Activated T-helper 9 cell treated with anti-CD3 and anti-CD28 coated beads, Interleukin-2, amount 50 U/mL, for 16 hours (primary cell): Measurements from ENCODE around the gene MYH15.

ENCODE experiments used
- DNase-seq: peaks from one replicate; pipeline ENCODE4 v3.0.0-alpha.2; 2020; ENCODE audit warnings: low read depth

The MYH15 gene

DNA sequence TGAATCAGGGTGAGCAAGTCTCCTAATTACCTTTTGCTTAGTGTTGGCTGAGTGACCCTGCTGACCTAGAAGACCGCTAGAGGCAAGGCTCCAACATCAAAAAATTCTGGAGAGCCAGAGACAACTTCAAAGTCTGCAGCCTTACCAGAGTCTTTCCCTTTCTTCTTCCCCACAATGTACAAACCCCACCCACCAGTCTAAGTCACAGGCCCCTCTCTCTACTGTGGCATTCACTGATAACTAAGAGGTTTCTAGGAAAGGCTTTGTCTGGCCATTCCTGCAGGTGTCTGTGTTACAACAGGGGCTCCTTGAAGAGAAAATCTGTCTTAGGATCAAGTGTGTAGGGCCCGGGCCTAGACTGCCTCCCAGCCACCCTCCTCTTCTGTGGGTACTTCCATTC lies 525 bp downstream of the MYH15 start:
- DNase-seq: no peak

DNA sequence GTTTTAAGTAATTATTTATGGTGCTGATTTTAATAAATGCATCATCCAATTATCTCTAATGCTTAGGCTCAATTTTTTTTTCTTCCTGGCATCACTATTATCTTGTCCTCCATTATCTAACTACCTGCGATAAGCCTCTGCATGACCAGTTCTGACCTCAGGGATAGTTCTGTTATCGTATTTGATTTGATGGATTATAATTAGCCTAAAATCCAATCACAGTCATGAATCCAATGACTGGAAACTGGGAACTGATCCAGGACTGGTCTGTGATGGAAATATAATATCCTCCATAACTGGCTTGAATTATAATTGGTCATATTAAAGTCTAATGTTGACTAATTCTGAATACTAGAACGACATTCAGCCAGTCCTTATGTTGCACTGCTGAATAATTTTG lies 1.1 kb downstream of the MYH15 start:
- DNase-seq: no peak

GRCh38 chr3:108507902-108508301 lies 2.5 kb downstream of the MYH15 start:
- no peak for DNase-seq

GRCh38 chr3:108505811-108506210 lies 4.6 kb downstream of the MYH15 start:
- DNase-seq: no peak

DNA sequence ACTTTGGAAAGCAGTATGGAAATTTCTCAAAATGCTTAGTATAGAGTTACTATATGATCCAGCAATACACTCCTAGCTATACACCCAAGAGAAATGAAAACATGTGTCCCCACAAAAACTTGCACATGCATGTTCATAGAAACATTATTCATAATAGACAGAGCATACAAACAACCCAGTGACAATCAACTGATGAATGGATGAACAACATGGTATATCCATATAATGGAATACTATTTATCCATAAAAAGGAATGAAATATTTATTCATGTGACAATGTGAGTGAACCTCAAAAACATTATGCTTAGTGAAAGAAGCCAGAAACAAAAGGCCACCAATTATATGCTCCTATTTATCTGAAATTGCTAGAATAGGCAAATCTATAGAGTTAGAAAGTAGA lies 6.7 kb downstream of the MYH15 start:
- no peak for DNase-seq

DNA sequence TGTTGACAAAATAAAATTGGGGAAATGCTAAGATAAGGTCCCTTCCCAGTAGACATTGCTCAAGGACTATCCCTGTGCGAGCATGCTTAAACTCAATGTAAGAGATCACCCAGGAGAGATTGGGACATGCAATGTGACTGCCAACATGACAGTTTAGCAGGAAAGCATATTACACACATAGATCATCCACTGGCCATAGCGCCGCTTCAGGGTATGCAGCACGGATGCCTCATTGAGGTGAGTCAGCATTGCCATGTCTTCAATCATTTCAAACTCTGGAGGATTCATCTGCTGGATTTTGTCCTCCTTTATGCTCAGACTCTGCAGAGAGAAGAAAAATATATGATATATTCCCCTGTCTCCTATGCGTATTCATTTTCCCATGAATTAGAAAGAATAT lies 8.9 kb downstream of the MYH15 start:
- DNase-seq: no peak

GRCh38 chr3:108500728-108501127 lies 9.7 kb downstream of the MYH15 start:
- DNase-seq: no peak

- no peak for DNase-seq
Observed at GRCh38 chr3:108497271-108497670, 13.1 kb downstream of the MYH15 start.

DNA sequence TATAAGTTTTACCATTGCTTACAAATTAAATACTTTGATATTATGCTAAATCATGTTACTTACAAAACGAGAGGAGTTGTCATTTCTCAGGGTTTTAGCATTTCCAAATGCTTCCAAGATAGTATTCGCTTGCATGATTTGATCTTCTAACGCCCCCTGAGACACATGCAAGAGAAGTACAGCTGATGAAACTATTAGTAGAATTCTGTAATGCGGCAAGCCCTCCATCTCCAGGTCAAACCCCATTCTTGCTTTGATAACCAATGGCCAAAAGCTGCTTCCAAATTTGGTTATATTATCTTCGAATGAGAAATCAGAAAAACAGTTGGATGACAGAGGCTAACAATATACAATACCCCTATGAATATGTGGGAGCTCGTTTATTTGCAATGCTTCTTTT lies 14.7 kb downstream of the MYH15 start:
- no peak for DNase-seq

DNA sequence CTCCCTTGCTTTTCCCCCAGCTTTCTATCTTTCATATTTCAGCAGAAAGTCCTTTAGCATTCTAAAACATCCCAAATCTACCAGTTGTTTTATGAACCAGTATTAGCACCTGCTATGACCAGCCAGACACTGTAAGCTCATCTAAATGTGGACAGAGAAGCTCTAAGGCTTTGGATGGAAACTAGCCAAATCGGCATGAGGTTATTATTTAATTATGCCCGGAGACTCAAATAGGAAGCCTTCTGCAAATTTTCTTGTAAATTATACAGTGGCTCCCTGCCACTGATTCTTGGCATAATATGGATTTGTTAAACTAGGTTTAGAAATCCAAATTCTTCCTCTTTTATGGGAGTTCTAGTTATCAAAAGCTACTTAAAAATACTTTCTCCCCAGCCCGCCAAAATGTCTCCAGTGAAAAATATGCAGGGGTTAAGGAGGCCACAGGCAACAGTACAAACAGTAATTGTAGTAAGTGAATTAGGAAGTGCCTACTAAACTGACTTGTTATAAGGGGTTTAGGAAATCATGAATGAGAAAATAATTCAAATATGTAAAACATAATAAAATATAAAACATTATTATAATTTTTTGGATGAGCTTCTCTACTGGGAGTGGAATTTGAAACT lies 15.4 kb downstream of the MYH15 start:
- DNase-seq: no peak

DNA sequence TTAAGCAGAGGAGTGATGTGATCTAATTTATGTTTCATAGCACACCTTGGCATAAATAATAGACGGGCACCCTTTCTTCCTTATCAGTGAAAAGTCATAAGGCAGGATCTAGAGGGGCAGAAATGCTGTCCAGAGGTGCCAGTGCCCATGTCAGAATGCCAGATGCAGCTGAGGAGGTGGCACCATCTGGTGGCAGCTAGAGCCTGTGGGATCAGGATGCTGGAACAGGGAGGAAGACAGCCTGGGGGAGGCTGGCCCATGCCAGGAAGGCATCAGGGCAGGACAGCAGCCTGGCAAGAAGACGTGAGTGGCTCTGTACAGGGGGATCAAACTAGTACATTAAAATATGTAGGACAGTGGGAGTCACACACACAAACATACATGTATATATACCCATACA lies 16.5 kb downstream of the MYH15 start:
- DNase-seq: no peak

- no peak for DNase-seq
Observed at GRCh38 chr3:108491456-108491855, 18.9 kb downstream of the MYH15 start.

DNA sequence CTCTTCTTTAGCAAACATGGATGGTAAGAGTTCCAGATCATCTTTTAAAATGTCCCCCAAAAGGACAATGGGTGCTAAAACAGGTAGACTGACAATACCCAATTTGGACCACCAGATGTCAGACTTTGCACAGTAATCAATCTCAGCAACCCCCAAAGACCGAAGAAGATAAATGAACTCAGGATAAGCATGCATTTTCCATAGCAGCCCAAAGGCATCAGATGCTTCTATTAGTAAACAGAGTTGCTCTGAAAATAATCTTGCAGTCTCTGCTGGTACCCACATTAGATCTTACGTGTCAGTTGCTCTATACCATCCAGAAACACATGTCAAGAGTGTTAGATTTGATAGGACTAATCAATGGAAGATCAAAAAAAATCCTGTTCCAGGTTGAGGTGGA lies 20.6 kb downstream of the MYH15 start:
- no peak for DNase-seq

DNA sequence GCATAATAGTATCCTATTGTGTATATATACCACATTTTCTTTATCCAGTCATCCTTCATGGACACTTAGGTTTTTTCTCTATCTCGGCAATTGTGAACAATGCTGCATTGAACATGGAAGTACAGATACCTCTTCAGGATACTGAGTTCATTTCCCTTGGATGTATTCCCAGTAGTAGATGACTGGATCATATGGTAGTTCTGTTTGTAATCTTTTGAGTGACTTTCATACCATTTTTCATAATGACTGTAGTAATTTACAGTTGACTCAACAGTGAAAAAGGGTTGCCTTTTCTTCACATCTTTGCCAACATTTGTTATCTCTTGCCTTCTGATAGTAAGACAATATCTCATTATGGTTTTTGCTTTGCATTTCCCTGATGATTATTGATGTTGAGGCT lies 21.8 kb downstream of the MYH15 start:
- DNase-seq: no peak

DNA sequence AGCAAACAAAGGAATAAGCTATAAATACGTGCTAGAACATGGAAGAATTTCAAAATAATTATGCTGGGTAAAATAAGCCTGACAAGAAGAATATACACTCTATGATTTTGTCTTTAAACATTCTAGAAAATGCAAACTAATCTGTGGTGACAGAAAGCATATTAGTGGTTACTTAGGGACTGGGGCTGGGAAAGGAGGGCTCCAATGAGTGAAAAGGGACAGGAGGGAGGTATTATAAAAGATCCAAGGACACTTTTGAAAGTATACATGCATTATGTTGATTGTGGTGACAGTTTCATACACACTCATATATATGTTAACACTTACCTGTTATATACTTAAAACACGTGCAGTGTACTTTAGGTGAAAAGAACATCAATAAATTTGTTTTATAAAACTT lies 23.0 kb downstream of the MYH15 start:
- DNase-seq: no peak

- DNase-seq: no peak
Observed at GRCh38 chr3:108486941-108487340, 23.5 kb downstream of the MYH15 start.

GRCh38 chr3:108486338-108486737 lies 24.1 kb downstream of the MYH15 start:
- no peak for DNase-seq

GRCh38 chr3:108485146-108485545 lies 25.2 kb downstream of the MYH15 start:
- no peak for DNase-seq

GRCh38 chr3:108479224-108479623 lies 31.2 kb downstream of the MYH15 start:
- no peak for DNase-seq

- DNase-seq: peak; percentile 31
Observed at GRCh38 chr3:108477511-108478147, 32.8 kb downstream of the MYH15 start.

GRCh38 chr3:108475220-108475782 lies 35.1 kb downstream of the MYH15 start:
- no peak for DNase-seq

DNA sequence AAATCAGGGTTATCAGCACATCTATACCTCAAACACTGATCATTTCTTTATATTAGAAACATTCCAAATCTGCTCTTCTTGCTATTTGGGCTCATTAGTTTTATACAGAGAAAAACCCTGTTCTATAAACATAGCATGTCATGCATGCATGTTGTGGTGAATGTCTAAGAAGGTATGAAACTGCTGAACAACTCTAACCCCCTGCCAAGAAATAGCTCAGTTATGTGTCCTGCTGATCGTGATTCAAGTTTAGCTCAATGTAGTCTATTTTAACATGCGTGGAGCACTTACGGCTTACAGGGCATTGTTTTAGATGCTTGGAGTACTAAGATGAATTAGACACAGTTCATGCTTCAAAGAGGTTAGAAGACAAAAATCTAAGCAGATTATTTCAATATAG lies 35.8 kb downstream of the MYH15 start:
- DNase-seq: no peak

GRCh38 chr3:108473711-108474110 lies 36.7 kb downstream of the MYH15 start:
- no peak for DNase-seq

GRCh38 chr3:108472001-108472591 lies 38.3 kb downstream of the MYH15 start:
- no peak for DNase-seq
